ENCODE results near the gene BRIX1.
A peak's percentile ranks its signal among the peaks of the same experiment; 100 is the strongest.
"Not testable (repeated sequence)": the region's sequence is repeated elsewhere in the genome, so short reads cannot be mapped to it uniquely, and the experiment has no call there.

BRIX1 gene

GRCh38 chr5:34957857-34958690 lies 42.6 kb downstream of the BRIX1 start:
- DNase-seq (ENCODE audit: extremely low read depth in 1 of 2, low read depth in 1 of 2): no peak

DNA sequence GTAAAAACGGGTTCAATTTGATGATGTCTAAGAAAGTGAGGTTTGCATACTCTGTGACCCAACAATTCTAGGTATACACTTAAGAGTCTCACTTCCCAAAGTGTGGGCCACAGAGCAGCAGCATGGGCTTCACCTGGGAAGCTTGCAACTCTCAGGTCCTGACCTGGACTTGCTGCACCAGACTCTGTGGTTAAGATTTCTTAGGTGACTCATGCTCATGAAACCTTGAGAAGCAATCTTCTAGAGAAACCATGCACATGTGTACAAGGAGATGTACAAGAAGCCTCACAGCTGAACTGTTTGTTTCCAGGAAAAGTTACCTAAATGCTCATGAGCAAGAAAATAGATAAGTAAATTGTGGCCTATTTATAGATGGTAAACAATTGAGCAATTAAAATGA lies 43.8 kb downstream of the BRIX1 start:
- DNase-seq (ENCODE audit: extremely low read depth in 1 of 2, low read depth in 1 of 2): peak in 1 of 2 donors; percentile 3

DNA sequence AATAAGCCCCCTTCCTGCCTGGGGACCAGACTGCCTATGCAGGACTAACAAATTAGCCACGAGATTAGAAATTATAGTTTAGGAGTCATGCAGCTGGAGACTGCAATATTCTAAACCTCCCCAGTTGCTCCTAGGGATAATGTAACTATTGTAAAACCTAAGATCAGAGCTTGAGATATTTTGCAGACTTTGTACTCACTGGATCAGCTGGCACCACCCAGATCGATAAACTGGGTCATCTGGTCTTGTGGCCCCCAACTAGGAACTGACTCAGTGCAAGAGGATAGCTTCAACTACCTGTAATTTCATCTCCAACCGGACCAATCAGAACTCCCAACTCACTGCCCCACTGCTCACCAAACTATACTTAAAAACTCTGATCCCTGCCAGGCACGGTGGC lies 52.0 kb downstream of the BRIX1 start:
- no peak for DNase-seq (ENCODE audit: extremely low read depth in 1 of 2, low read depth in 1 of 2)

DNA sequence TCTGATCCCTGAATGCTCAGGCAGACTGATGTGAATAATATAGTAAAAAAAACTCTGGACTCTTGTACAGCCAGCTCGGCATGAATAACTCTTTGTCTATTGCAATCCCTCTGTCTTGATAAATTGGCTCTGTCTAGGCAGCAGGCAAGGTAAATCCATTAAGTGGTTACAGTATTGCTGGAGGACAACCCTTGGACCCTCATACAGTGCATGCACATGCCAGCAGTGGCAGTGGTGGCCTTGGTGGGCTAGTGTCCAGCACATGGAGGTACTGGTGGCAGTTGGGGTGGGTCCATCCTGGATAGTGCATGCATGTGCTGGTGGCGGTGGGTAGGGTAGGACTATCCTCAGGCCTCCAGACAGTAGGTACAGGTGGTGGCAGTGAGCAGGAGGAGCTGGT lies 52.7 kb downstream of the BRIX1 start:
- DNase-seq (ENCODE audit: extremely low read depth in 1 of 2, low read depth in 1 of 2): no peak

- DNase-seq (ENCODE audit: extremely low read depth in 1 of 2, low read depth in 1 of 2): no peak
Measured at GRCh38 chr5:34970552-34970951, 55.0 kb downstream of the BRIX1 start.

- DNase-seq (ENCODE audit: extremely low read depth in 1 of 2, low read depth in 1 of 2): not testable (repeated sequence)
Measured at GRCh38 chr5:34971655-34972054, 56.1 kb downstream of the BRIX1 start.

All from stimulated activated CD8-positive, alpha-beta memory T cell treated with anti-CD3 and anti-CD28 coated beads, Interleukin-7, amount 100 ng/mL, for 48 hours (primary cell).